Body of pancreas (tissue), 4 donors: Measurements from ENCODE around the gene PDCD4. TPM values are rescaled to one million over a fixed set of nuclear protein-coding genes. Genes with fewer than 3 reads are reported as not detected.
A peak's percentile ranks its signal among the peaks of the same experiment; 100 is the strongest.

Experiments used
- ATAC-seq: fragments of 150-250 bp; one replicate; pipeline ENCODE4 v1.9.1; 2016
- DNase-seq, 4 donors: peaks; one replicate each; pipeline ENCODE4 v3.0.0-alpha.2; 2019
- H3K27ac ChIP-seq, 4 donors: fragments of 200-600 bp; sonication (generic); 1 replicate in 3 of 4; 2 replicates in 1 of 4; pipeline versions ENCODE4 v1.5.1 to v1.6.1; 2016 to 2019; ENCODE audit warnings: mild to moderate bottlenecking in 1 of 4, mixed read lengths in 1 of 4, moderate library complexity in 1 of 4
- H3K27me3 ChIP-seq, 2 donors: fragments of 200-600 bp; sonication (generic); one replicate each; pipeline ENCODE4 v1.6.0; 2016; ENCODE audit warnings: mild to moderate bottlenecking in 1 of 2
- H3K36me3 ChIP-seq, 2 donors: fragments of 200-600 bp; sonication (generic); replicated peaks in 1 of 2; 2 replicates each; pipeline ENCODE4 v1.5.1; 2016; ENCODE audit warnings: low read depth in 2 of 2; ENCODE audit not compliant: insufficient read depth in 1 of 2
- H3K4me1 ChIP-seq: fragments of 200-600 bp; sonication (generic); one replicate; pipeline ENCODE4 v1.6.0; 2016
- H3K4me3 ChIP-seq, 2 donors: fragments of 200-600 bp; sonication (generic); 1 replicate in 1 of 2; 2 replicates in 1 of 2; pipeline ENCODE4 v1.5.1; 2016 to 2019
- H3K9me3 ChIP-seq, 3 donors: fragments of 200-600 bp; sonication (generic); 1 replicate in 2 of 3; 2 replicates in 1 of 3; pipeline ENCODE4 v1.5.1; 2016
- CTCF ChIP-seq, 7 experiments: fragments of 450-650 bp in 4 of 7; fragments of 200-600 bp in 3 of 7; sonication (generic) in 3 of 7; IDR thresholded peaks; one replicate each; pipeline ENCODE4 v1.5.1; 2016 to 2019; ENCODE audit warnings: antibody characterized with exemption in 7 of 7
- POLR2A ChIP-seq, 3 donors: fragments of 450-650 bp; IDR thresholded peaks; one replicate each; pipeline ENCODE4 v1.6.1; 2016; ENCODE audit warnings: antibody characterized with exemption in 3 of 3, mild to moderate bottlenecking in 2 of 3
- WGBS, 2 donors: methylation state at CpG; one replicate each; pipeline ENCODE4 v1.1.5; 2017; 5-methylcytosine and 5-hydroxymethylcytosine counted together
- intact Hi-C: fragments of 100-400 bp; cut with DNase I; formaldehyde crosslinking; loops from one replicate; pipeline ENCODE4 v1.15.1; 2023
- total RNA-seq, 2 donors: library from RNA; depleted of rRNA; stranded (reverse); fragments of >200 nt; gene quantifications; one replicate each; pipeline ENCODE4 v1.1.0, GENCODE V29; 2016

The PDCD4 gene
- total RNA-seq, 2 donors from 2014 or later, result 332 to 458 TPM

- Histone ChIP-seq H3K4me3 (no peak overlapping the region), H3K9me3 (no peaks in the 10 kb centered on the region), H3K36me3 (no peaks in the 10 kb centered on the region), H3K27ac (peak overlapping the region; percentile 55 to 96 (median 94)), H3K27me3 (no peaks in the 10 kb centered on the region), H3K4me1 (peaks cover 82% of the 10 kb centered on the region)
- ATAC-seq (no peak), DNase-seq (no peak)
- 32 to 39% methylated on average over 7 of the region's 7 CpGs for WGBS, 2 donors
- no peak for TF ChIP-seq CTCF (IDR thresholded peaks at IDR 0.05)
- no peak for TF ChIP-seq POLR2A (IDR thresholded peaks at IDR 0.05)
- intact Hi-C loops, result no loop called here
Measured at GRCh38 chr10:110835841-110836240, 35.9 kb upstream of the PDCD4 start.

- intact Hi-C loops, result no loop called here
Measured at GRCh38 chr10:110836706-110837105, 35.0 kb upstream of the PDCD4 start.

GRCh38 chr10:110837418-110838171 is 34.1 kb upstream of the PDCD4 start:
- Histone ChIP-seq H3K9me3 (no peaks in the 10 kb centered on the region), H3K27me3 (no peaks in the 10 kb centered on the region), H3K36me3 (no peaks in the 10 kb centered on the region), H3K4me1 (peaks cover 98% of the 10 kb centered on the region), H3K27ac (peak overlapping the region; percentile 74 to 96 (median 94)), H3K4me3 (no peak overlapping the region)
- intact Hi-C loops, result no loop called here
- TF ChIP-seq CTCF (IDR thresholded peaks at IDR 0.05), result no peak
- TF ChIP-seq POLR2A (IDR thresholded peaks at IDR 0.05), result peak in 2 of 3 donors; percentile 46 to 67
- WGBS, 2 donors, result 27 to 47% methylated on average over 2 of the region's 2 CpGs
- ATAC-seq, result peak; percentile 57
- DNase-seq, result peak in 3 of 4 donors; percentile 45 to 65 (median 61)

More at GRCh38 chr10:110836706-110837105, 35.0 kb upstream of the PDCD4 start:
- 73 to 87% methylated on average over 3 of the region's 3 CpGs for WGBS, 2 donors
- TF ChIP-seq POLR2A (IDR thresholded peaks at IDR 0.05) (no peak), CTCF (IDR thresholded peaks at IDR 0.05) (no peak)
- no peak for DNase-seq
- Histone ChIP-seq H3K27ac (peak overlapping the region; percentile 74 to 96 (median 94)), H3K27me3 (no peaks in the 10 kb centered on the region), H3K4me1 (peaks cover 90% of the 10 kb centered on the region), H3K36me3 (no peaks in the 10 kb centered on the region), H3K4me3 (no peak overlapping the region), H3K9me3 (no peaks in the 10 kb centered on the region)
- no peak for ATAC-seq

GRCh38 chr10:110840225-110840922 is 31.4 kb upstream of the PDCD4 start:
- no peaks in the 10 kb centered on the region for H3K9me3 ChIP-seq
- WGBS, 2 donors, result 14 to 32% methylated on average over 3 to 4 of the region's 5 CpGs
- H3K4me1 ChIP-seq, result peaks cover 100% of the 10 kb centered on the region
- H3K4me3 ChIP-seq, result no peak overlapping the region
- H3K27ac ChIP-seq, result peak overlapping the region; percentile 70 to 98 (median 94)
- DNase-seq (peak; percentile 82 to 90 (median 86)), ATAC-seq (peak; percentile 51)
- intact Hi-C loops, result no loop called here
- H3K27me3 ChIP-seq, result no peaks in the 10 kb centered on the region
- no peaks in the 10 kb centered on the region for H3K36me3 ChIP-seq
- TF ChIP-seq CTCF (IDR thresholded peaks at IDR 0.05) (no peak), POLR2A (IDR thresholded peaks at IDR 0.05) (peak in 2 of 3 donors; percentile 5 to 30)
